IMR-90 (cell line): ENCODE measurements around the gene CD9. TPM values are rescaled to one million over a fixed set of nuclear protein-coding genes. Genes with fewer than 3 reads are reported as not detected.

Source experiments
- ATAC-seq: fragments of 200-7000 bp; cut with Tn5 transposase; 2 replicates; pipeline ENCODE4 v1.9.1; 2020; ENCODE audit warnings: low read depth, mild to moderate bottlenecking, moderate library complexity
- BruUV-seq: library from RNA; stranded (reverse); fragments of 400-500 nt; replicated peaks from 2 replicates; lab custom pipeline; 2021; lab: Mats Ljungman, UMichigan
- CTCF ChIA-PET: fragments of 300-600 bp; formaldehyde crosslinking; extraction: SDS; loops from one replicate; lab custom pipeline; 2021; ENCODE audit warnings: antibody characterized with exemption; lab: Yijun Ruan, JAX
- POLR2A ChIA-PET: fragments of 300-600 bp; sonication (Branson Sonifier 250); formaldehyde crosslinking; loops from one replicate; lab custom pipeline; 2022; ENCODE audit warnings: antibody characterized with exemption; ENCODE audit not compliant: unreplicated experiment; lab: Charles Lee
- DNase-seq: peaks from one replicate; pipeline ENCODE4 v3.0.0; 2013
- H2AFZ ChIP-seq: replicated peaks from 2 replicates; pipeline ENCODE3; 2013; ENCODE audit warnings: low read length, mild to moderate bottlenecking; ENCODE audit not compliant: poor library complexity
- H2AK5ac ChIP-seq: 2 replicates; pipeline ENCODE4 v1.6.1; 2013; ENCODE audit warnings: low read depth, low read length, inconsistent platforms
- H2AK9ac ChIP-seq: replicated peaks from 2 replicates; pipeline ENCODE3; 2013; ENCODE audit warnings: mild to moderate bottlenecking, low read depth, low read length, moderate library complexity; ENCODE audit not compliant: poor library complexity
- H2BK120ac ChIP-seq: 2 replicates; pipeline ENCODE4 v1.6.1; 2013; ENCODE audit warnings: low read depth, low read length, inconsistent platforms
- H2BK15ac ChIP-seq: 3 replicates; pipeline ENCODE4 v1.6.1; 2013; ENCODE audit warnings: low read depth, low read length, inconsistent platforms
- H2BK20ac ChIP-seq: 2 replicates; pipeline ENCODE4 v1.6.1; 2013; ENCODE audit warnings: low read depth, mild to moderate bottlenecking, inconsistent platforms, low read length, moderate library complexity
- H2BK5ac ChIP-seq: 2 replicates; pipeline ENCODE4 v1.6.1; 2013; ENCODE audit warnings: mild to moderate bottlenecking, low read depth, low read length, inconsistent platforms; ENCODE audit not compliant: poor library complexity, severe bottlenecking
- H3K14ac ChIP-seq: replicated peaks from 2 replicates; pipeline ENCODE4 v1.6.1; 2013; ENCODE audit warnings: low read depth, low read length, inconsistent platforms
- H3K18ac ChIP-seq: 2 replicates; pipeline ENCODE4 v1.6.1; 2013; ENCODE audit warnings: low read depth, low read length, control low read depth
- H3K23ac ChIP-seq: 2 replicates; pipeline ENCODE4 v1.6.1; 2013; ENCODE audit warnings: low read depth, low read length, inconsistent platforms
- H3K27ac ChIP-seq: 2 replicates; pipeline ENCODE4 v1.5.1; 2013; ENCODE audit warnings: mild to moderate bottlenecking, control low read depth, low read length; ENCODE audit not compliant: insufficient read depth
- H3K27me3 ChIP-seq: 2 replicates; pipeline ENCODE4 v1.6.1; 2013; ENCODE audit warnings: low read length; ENCODE audit not compliant: control insufficient read depth, insufficient read depth
- H3K36me3 ChIP-seq: 2 replicates; pipeline ENCODE4 v1.6.1; 2013; ENCODE audit warnings: low read length, mixed read lengths; ENCODE audit not compliant: control insufficient read depth, insufficient read depth
- H3K4ac ChIP-seq: 2 replicates; pipeline ENCODE4 v1.6.1; 2013; ENCODE audit warnings: low read depth, low read length, inconsistent platforms
- H3K4me1 ChIP-seq: 2 replicates; pipeline ENCODE4 v1.6.1; 2013; ENCODE audit warnings: low read length, mixed read lengths; ENCODE audit not compliant: control insufficient read depth, insufficient read depth
- H3K4me2 ChIP-seq: 2 replicates; pipeline ENCODE4 v1.6.1; 2013; ENCODE audit warnings: low read depth, mild to moderate bottlenecking, control low read depth, low read length, moderate library complexity
- H3K4me3 ChIP-seq: 2 replicates; pipeline ENCODE4 v1.5.1; 2013; ENCODE audit warnings: low read depth, mild to moderate bottlenecking, control low read depth, low read length, moderate library complexity; ENCODE audit not compliant: insufficient read depth
- H3K56ac ChIP-seq: 2 replicates; pipeline ENCODE4 v1.6.1; 2013; ENCODE audit warnings: low read length, inconsistent platforms; ENCODE audit not compliant: insufficient read depth; ENCODE audit errors: extremely low read depth
- H3K79me1 ChIP-seq, 2 experiments: 2 replicates each; pipeline ENCODE4 v1.6.1; 2013; ENCODE audit warnings: low read length in 2 of 2, inconsistent platforms in 1 of 2, low read depth in 1 of 2
- H3K9ac ChIP-seq: 2 replicates; pipeline ENCODE4 v1.6.1; 2013; ENCODE audit warnings: low read depth, low read length, control low read depth
- H3K9me1 ChIP-seq: 2 replicates; pipeline ENCODE4 v1.6.1; 2013; ENCODE audit warnings: low read length, inconsistent platforms; ENCODE audit not compliant: insufficient read depth
- H3K9me3 ChIP-seq: 2 replicates; pipeline ENCODE4 v1.6.1; 2013; ENCODE audit warnings: low read length; ENCODE audit not compliant: control insufficient read depth, insufficient read depth
- H4K20me1 ChIP-seq: 2 replicates; pipeline ENCODE4 v1.6.1; 2013; ENCODE audit warnings: low read length, inconsistent platforms; ENCODE audit not compliant: insufficient read depth
- H4K5ac ChIP-seq: 2 replicates; pipeline ENCODE4 v1.6.1; 2013; ENCODE audit warnings: mild to moderate bottlenecking, low read depth, low read length, control low read depth
- H4K8ac ChIP-seq, 2 experiments: 2 replicates each; pipeline ENCODE4 v1.6.1; 2013; ENCODE audit warnings: low read depth in 2 of 2, low read length in 2 of 2, control low read depth in 1 of 2, inconsistent platforms in 1 of 2
- H4K91ac ChIP-seq: 2 replicates; pipeline ENCODE4 v1.6.1; 2013; ENCODE audit warnings: low read depth, low read length, inconsistent platforms; ENCODE audit not compliant: insufficient read depth
- FOS ChIP-seq: fragments of 150-350 bp; IDR thresholded peaks from 2 replicates; pipeline ENCODE4 v1.6.1; 2016; ENCODE audit warnings: low read depth, low read length
- MAZ ChIP-seq: IDR thresholded peaks from 2 replicates; pipeline ENCODE4 v1.6.1; 2012; ENCODE audit warnings: low read depth, mild to moderate bottlenecking, low read length, improper control_type of control experiment, moderate library complexity, borderline replicate concordance
- NFE2L2 ChIP-seq: fragments of 150-350 bp; IDR thresholded peaks from 2 replicates; pipeline ENCODE4 v1.6.1; 2016; ENCODE audit warnings: low read depth, mild to moderate bottlenecking, low read length
- POLR2A ChIP-seq: IDR thresholded peaks from 2 replicates; pipeline ENCODE4 v1.6.1; 2012; ENCODE audit warnings: mild to moderate bottlenecking, low read depth, low read length
- RAD21 ChIP-seq: IDR thresholded peaks from 2 replicates; pipeline ENCODE4 v1.6.1; 2012; ENCODE audit warnings: low read length, improper control_type of control experiment
- RCOR1 ChIP-seq: IDR thresholded peaks from 2 replicates; pipeline ENCODE4 v1.6.1; 2012; ENCODE audit warnings: mild to moderate bottlenecking, low read length, improper control_type of control experiment; ENCODE audit not compliant: insufficient replicate concordance
- WGBS, 2 experiments: methylation state at CpG; one replicate each; pipeline versions ENCODE4 v1.1.5 to v1.1.7; 2013; ENCODE audit warnings: missing lambda C conversion rate in 2 of 2; ENCODE audit not compliant: insufficient read length in 1 of 2; ENCODE audit errors: extremely low coverage in 2 of 2; 5-methylcytosine and 5-hydroxymethylcytosine counted together
- dilution Hi-C: fragments of 300-500 bp; cut with HindIII; formaldehyde crosslinking; loops from one replicate; pipeline ENCODE4 v1.14.3; 2018; ENCODE audit warnings: low sequenced_read_pairs; ENCODE audit not compliant: unreplicated experiment
- in situ Hi-C: fragments of 300-500 bp; cut with MboI; formaldehyde crosslinking; loops from 3 replicates; pipeline ENCODE4 v1.14.3; 2019; ENCODE audit warnings: low sequenced_read_pairs, inconsistent platforms, mixed read lengths
- intact Hi-C: fragments of 100-400 bp; cut with micrococcal nuclease; formaldehyde crosslinking; loops from 2 replicates; pipeline ENCODE4 v1.10.0; 2022
- polyA plus RNA-seq, 3 experiments: library from polyadenylated mRNA; depleted of rRNA; stranded (reverse); fragments of >200 nt; gene quantifications; 2 replicates each; pipeline ENCODE4 v1.2.3, GENCODE V29; 2012; ENCODE audit warnings: low replicate concordance in 1 of 3
- total RNA-seq: library from RNA; depleted of rRNA; stranded (reverse); fragments of >200 nt; gene quantifications from 2 replicates; pipeline ENCODE4 v1.2.3, GENCODE V29; 2012
- TF ChIP-seq, protein P1 (sequence below): fragments of 150-350 bp; IDR thresholded peaks from 2 replicates; pipeline ENCODE4 v1.6.1; 2016; ENCODE audit warnings: low read depth, mild to moderate bottlenecking, low read length, moderate library complexity, borderline replicate concordance

CD9 gene
- total and polyA plus RNA-seq, 2 of the 4 experiments (the other 2 are of a cell fraction): 48.8 to 70.9 TPM

DNA sequence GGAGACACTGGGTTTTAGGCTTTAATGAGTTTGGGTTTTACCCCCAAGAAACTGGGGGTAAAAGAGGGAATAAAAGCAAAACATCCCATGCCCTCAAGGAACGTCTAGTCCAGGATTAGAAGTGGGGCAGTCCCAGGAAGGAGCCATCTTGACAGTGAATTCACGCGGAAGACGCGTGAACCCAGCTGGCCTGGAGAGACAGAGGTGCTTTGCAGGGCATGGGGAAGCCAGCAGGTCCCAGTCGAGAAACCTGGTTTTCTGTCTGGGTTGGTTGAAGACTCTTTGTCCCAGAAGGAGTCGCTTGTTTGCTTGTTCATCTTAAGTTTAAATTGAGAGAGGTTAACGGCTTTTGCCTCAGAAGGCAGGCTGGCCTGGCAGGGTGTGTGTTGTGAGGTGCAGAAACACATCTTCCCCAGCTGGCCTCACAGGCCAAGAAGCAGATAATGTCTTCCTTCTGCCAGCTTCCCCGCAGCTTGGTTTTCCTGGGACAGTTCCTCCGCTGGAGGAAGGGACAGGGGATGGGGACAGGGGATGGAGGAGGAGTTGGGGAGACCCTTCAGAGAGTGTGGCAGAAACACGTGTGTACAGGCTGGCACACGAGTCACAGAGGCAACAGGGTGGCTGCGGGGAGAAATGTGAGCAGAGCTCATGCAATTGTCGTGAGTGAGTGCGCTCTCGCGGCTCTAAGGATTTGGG is 18.5 kb upstream of the CD9 start (continued):
- TF ChIP-seq FOS (no peak), RAD21 (no peak)

DNA sequence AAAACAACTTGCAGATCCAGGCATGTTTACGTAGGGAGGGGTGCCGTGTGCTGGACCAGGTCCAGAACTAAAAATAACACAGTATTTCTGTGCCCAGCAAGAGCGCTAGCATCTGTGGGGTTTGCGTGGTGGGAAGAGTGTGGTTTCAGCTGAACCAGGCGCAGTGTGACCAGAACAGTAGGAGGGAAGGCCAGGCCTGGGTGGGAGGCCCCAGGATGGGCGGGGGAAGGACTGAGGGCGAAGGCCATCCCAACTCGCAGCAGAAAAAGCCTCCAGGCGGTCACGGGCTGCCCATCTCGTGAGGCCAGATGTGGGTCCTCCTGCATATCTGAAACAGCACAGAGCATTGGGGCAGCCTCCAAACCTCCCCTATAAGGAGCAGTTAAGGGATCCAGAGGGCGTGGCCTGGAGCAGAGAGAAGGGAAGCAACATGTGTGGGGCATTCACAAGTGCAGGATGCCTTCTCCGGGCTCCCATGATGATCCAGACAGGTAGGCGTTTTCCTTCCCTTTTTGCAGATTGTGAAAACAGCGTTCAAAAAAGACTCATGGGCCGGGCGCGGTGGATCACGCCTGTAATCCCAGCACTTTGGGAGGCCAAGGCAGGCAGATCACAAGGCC is 17.8 kb upstream of the CD9 start:
- Histone ChIP-seq H3K27ac (0 out of 2 replicates have a peak overlapping the region, but pooled peaks have one; percentile 19), H3K36me3 (no peaks in the 10 kb centered on the region), H3K9me1 (peaks cover 36% of the 10 kb centered on the region), H4K8ac (peak overlapping the region; percentile 35 to 91; a peak in 3 of 4 replicates), H3K18ac (0 out of 2 replicates have a peak overlapping the region, but pooled peaks have one; percentile 11), H4K20me1 (no peaks in the 10 kb centered on the region; the same call in 1 of the 2 replicates), H4K5ac (0 out of 2 replicates have a peak overlapping the region, but pooled peaks have one; percentile 15), H2BK15ac (peak overlapping the region; percentile 81; the same call in 2 of the 3 replicates), H2BK5ac (peak overlapping the region; percentile 82), H3K23ac (0 out of 2 replicates have a peak overlapping the region, but pooled peaks have one; percentile 12), H2BK120ac (peak overlapping the region; percentile 97), H3K14ac (peak overlapping the region; percentile 89; the same call in 1 of the 2 replicates), H3K79me1 (peaks cover 0 to 3% of the 10 kb centered on the region in 2 experiments; a peak in 1 of 4 replicates), H3K56ac (peak overlapping the region; percentile 17; the same call in 1 of the 2 replicates), H2AFZ (peak overlapping the region; percentile 90), H3K4me3 (no peak overlapping the region), H4K91ac (peak overlapping the region; percentile 86), H2BK20ac (peak overlapping the region; percentile 91; the same call in 1 of the 2 replicates), H3K9me3 (no peaks in the 10 kb centered on the region), H3K4me1 (peaks cover 33% of the 10 kb centered on the region), H2AK9ac (peak overlapping the region; percentile 88), H3K27me3 (no peaks in the 10 kb centered on the region), H2AK5ac (peak overlapping the region; percentile 83), H3K4ac (peak overlapping the region; percentile 97), H3K4me2 (no peak overlapping the region), H3K9ac (no peak overlapping the region)
- ChIA-PET CTCF (interaction anchor here (1.4 to 2.4 kb wide), 2 partner anchors 13 to 68 kb away, joined by 3 to 10 read pairs; no protein-coding TSS in a partner anchor), POLR2A (no interaction called here)
- 43% methylated on average over 6 of the region's 19 CpGs; no CpG with 5 or more reads in 1 of the 2 experiments for WGBS, 2 experiments
- dilution Hi-C loops (no loop called here), in situ Hi-C loops (loop anchor here (5.0 to 25.0 kb wide), 2 partner anchors 115 to 280 kb away; partner anchors contain the start of genes TAPBPL and VAMP1), intact Hi-C loops (loop anchor here (5.0 kb wide), 1 partner anchor 120 kb away; no protein-coding TSS in a partner anchor)
- ATAC-seq: peak; percentile 24
- TF ChIP-seq NFE2L2 (no peak), RCOR1 (no peak), MAZ (no peak), POLR2A (no peak)
- TF ChIP-seq, protein P1, sequence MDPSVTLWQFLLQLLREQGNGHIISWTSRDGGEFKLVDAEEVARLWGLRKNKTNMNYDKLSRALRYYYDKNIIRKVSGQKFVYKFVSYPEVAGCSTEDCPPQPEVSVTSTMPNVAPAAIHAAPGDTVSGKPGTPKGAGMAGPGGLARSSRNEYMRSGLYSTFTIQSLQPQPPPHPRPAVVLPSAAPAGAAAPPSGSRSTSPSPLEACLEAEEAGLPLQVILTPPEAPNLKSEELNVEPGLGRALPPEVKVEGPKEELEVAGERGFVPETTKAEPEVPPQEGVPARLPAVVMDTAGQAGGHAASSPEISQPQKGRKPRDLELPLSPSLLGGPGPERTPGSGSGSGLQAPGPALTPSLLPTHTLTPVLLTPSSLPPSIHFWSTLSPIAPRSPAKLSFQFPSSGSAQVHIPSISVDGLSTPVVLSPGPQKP: no peak
- DNase-seq: peak; percentile 68
- no TSS peak for BruUV-seq
